ENCODE data around the gene S100A16. TPM values are rescaled to one million over a fixed set of nuclear protein-coding genes. Genes with fewer than 3 reads are reported as not detected.

Gene S100A16
- not detected in 2 replicates for total RNA-seq (2014; rRNA removed; shearing (Covaris generic); ENCODE audit: low replicate concordance)

GRCh38 chr1:153612755-153613331 lies at the start of gene S100A16:
Gene S100A16, minus strand, starts transcription at chr1:153613137. Its CDS starts 4,986 bp downstream, at chr1:153608151.
- Histone ChIP-seq H3K4me1 (ENCODE audit: low read length) (peaks cover under 1% of the 10 kb centered on the region; the same call in 1 of the 2 replicates), H3K27me3 (ENCODE audit: low read length) (no peaks in the 10 kb centered on the region), H3K79me2 (ENCODE audit: low read length) (no peaks in the 10 kb centered on the region), H2AFZ (ENCODE audit: low read length) (no peak within 1 kb of the TSS), H3K4me3 (ENCODE audit: low read length) (no peak within 1 kb of the TSS), H3K27ac (ENCODE audit: low read length) (no peak within 1 kb of the TSS), H3K9ac (ENCODE audit: low read length) (no peak within 1 kb of the TSS), H3K36me3 (ENCODE audit: insufficient read depth, low read length) (no peaks in the 10 kb centered on the region), H3K9me2 (replicated peaks; ENCODE audit: insufficient read depth, low read length) (no peaks in the 10 kb centered on the region), H3K9me3 (ENCODE audit: low read length) (no peaks in the 10 kb centered on the region), H4K20me1 (ENCODE audit: insufficient read depth, low read depth, low read length) (no peaks in the 10 kb centered on the region), H3K4me2 (ENCODE audit: low read depth, low read length, poor library complexity, severe bottlenecking) (no peak within 1 kb of the TSS)
- no peak for DNase-seq

GRCh38 chr1:153662269-153662668 lies 49.3 kb upstream of the S100A16 start:
- no peak overlapping the region for H2AFZ ChIP-seq (ENCODE audit: low read length)
- H3K9me3 ChIP-seq (ENCODE audit: low read length) = no peaks in the 10 kb centered on the region
- peaks cover 4% of the 10 kb centered on the region; the same call in 1 of the 2 replicates for H4K20me1 ChIP-seq (ENCODE audit: insufficient read depth, low read depth, low read length)
- no peaks in the 10 kb centered on the region for H3K9me2 ChIP-seq (replicated peaks; ENCODE audit: insufficient read depth, low read length)
- no peaks in the 10 kb centered on the region for H3K27me3 ChIP-seq (ENCODE audit: low read length)
- H3K27ac ChIP-seq (ENCODE audit: low read length) = no peak overlapping the region
- H3K36me3 ChIP-seq (ENCODE audit: insufficient read depth, low read length) = peaks cover 46% of the 10 kb centered on the region; the same call in 1 of the 2 replicates
- peaks cover 31% of the 10 kb centered on the region for H3K4me1 ChIP-seq (ENCODE audit: low read length)
- no peak overlapping the region for H3K4me3 ChIP-seq (ENCODE audit: low read length)
- no peak overlapping the region for H3K4me2 ChIP-seq (ENCODE audit: low read depth, low read length, poor library complexity, severe bottlenecking)
- peaks cover 13% of the 10 kb centered on the region for H3K79me2 ChIP-seq (ENCODE audit: low read length)
- no peak overlapping the region for H3K9ac ChIP-seq (ENCODE audit: low read length)
- DNase-seq = no peak

GRCh38 chr1:153661111-153661708 lies 48.3 kb upstream of the S100A16 start:
- DNase-seq = peak; percentile 62
- Histone ChIP-seq H3K27ac (ENCODE audit: low read length) (peak overlapping the region; percentile 32), H3K9me2 (replicated peaks; ENCODE audit: insufficient read depth, low read length) (no peaks in the 10 kb centered on the region), H3K79me2 (ENCODE audit: low read length) (peaks cover 13% of the 10 kb centered on the region), H3K9ac (ENCODE audit: low read length) (no peak overlapping the region), H3K4me3 (ENCODE audit: low read length) (no peak overlapping the region), H3K4me1 (ENCODE audit: low read length) (peaks cover 31% of the 10 kb centered on the region), H3K9me3 (ENCODE audit: low read length) (no peaks in the 10 kb centered on the region), H4K20me1 (ENCODE audit: insufficient read depth, low read depth, low read length) (peaks cover 4% of the 10 kb centered on the region; the same call in 1 of the 2 replicates), H2AFZ (ENCODE audit: low read length) (no peak overlapping the region), H3K4me2 (ENCODE audit: low read depth, low read length, poor library complexity, severe bottlenecking) (no peak overlapping the region), H3K36me3 (ENCODE audit: insufficient read depth, low read length) (peaks cover 36% of the 10 kb centered on the region; the same call in 1 of the 2 replicates), H3K27me3 (ENCODE audit: low read length) (no peaks in the 10 kb centered on the region)

GRCh38 chr1:153659656-153660055 lies 46.7 kb upstream of the S100A16 start:
- no peak for DNase-seq
- peaks cover 4% of the 10 kb centered on the region; the same call in 1 of the 2 replicates for H4K20me1 ChIP-seq (ENCODE audit: insufficient read depth, low read depth, low read length)
- H3K9ac ChIP-seq (ENCODE audit: low read length) = peak overlapping the region; percentile 84
- peak overlapping the region; percentile 91 for H3K4me2 ChIP-seq (ENCODE audit: low read depth, low read length, poor library complexity, severe bottlenecking)
- H3K36me3 ChIP-seq (ENCODE audit: insufficient read depth, low read length) = peaks cover 27% of the 10 kb centered on the region; the same call in 1 of the 2 replicates
- H3K4me1 ChIP-seq (ENCODE audit: low read length) = peaks cover 31% of the 10 kb centered on the region
- peak overlapping the region; percentile 84 for H3K4me3 ChIP-seq (ENCODE audit: low read length)
- H3K9me2 ChIP-seq (replicated peaks; ENCODE audit: insufficient read depth, low read length) = no peaks in the 10 kb centered on the region
- no peaks in the 10 kb centered on the region for H3K27me3 ChIP-seq (ENCODE audit: low read length)
- H2AFZ ChIP-seq (ENCODE audit: low read length) = no peak overlapping the region
- peaks cover 13% of the 10 kb centered on the region for H3K79me2 ChIP-seq (ENCODE audit: low read length)
- H3K27ac ChIP-seq (ENCODE audit: low read length) = no peak overlapping the region
- no peaks in the 10 kb centered on the region for H3K9me3 ChIP-seq (ENCODE audit: low read length)

GRCh38 chr1:153659175-153659534 lies 46.2 kb upstream of the S100A16 start:
- Histone ChIP-seq H3K79me2 (ENCODE audit: low read length) (peaks cover 13% of the 10 kb centered on the region), H3K4me1 (ENCODE audit: low read length) (peaks cover 31% of the 10 kb centered on the region), H2AFZ (ENCODE audit: low read length) (no peak overlapping the region), H3K9ac (ENCODE audit: low read length) (peak overlapping the region; percentile 84), H3K36me3 (ENCODE audit: insufficient read depth, low read length) (peaks cover 22% of the 10 kb centered on the region; the same call in 1 of the 2 replicates), H3K9me3 (ENCODE audit: low read length) (no peaks in the 10 kb centered on the region), H3K27me3 (ENCODE audit: low read length) (no peaks in the 10 kb centered on the region), H3K27ac (ENCODE audit: low read length) (no peak overlapping the region), H3K9me2 (replicated peaks; ENCODE audit: insufficient read depth, low read length) (no peaks in the 10 kb centered on the region), H3K4me2 (ENCODE audit: low read depth, low read length, poor library complexity, severe bottlenecking) (peak overlapping the region; percentile 91), H4K20me1 (ENCODE audit: insufficient read depth, low read depth, low read length) (peaks cover 4% of the 10 kb centered on the region; the same call in 1 of the 2 replicates), H3K4me3 (ENCODE audit: low read length) (peak overlapping the region; percentile 84)
- DNase-seq = no peak

GRCh38 chr1:153658400-153659174 lies 45.6 kb upstream of the S100A16 start, which contains the start of gene SNAPIN:
Gene SNAPIN, plus strand, starts transcription at chr1:153658703. Its CDS starts 41 bp downstream, at chr1:153658744.
- peak within 1 kb of the TSS; percentile 91 for H3K4me2 ChIP-seq (ENCODE audit: low read depth, low read length, poor library complexity, severe bottlenecking)
- H3K36me3 ChIP-seq (ENCODE audit: insufficient read depth, low read length) = peaks cover 18% of the 10 kb centered on the region; the same call in 1 of the 2 replicates
- H3K9me2 ChIP-seq (replicated peaks; ENCODE audit: insufficient read depth, low read length) = no peaks in the 10 kb centered on the region
- peak within 1 kb of the TSS; percentile 84 for H3K9ac ChIP-seq (ENCODE audit: low read length)
- H2AFZ ChIP-seq (ENCODE audit: low read length) = peak within 1 kb of the TSS; percentile 90
- DNase-seq = peak; percentile 95
- peaks cover 13% of the 10 kb centered on the region for H3K79me2 ChIP-seq (ENCODE audit: low read length)
- H3K9me3 ChIP-seq (ENCODE audit: low read length) = no peaks in the 10 kb centered on the region
- H4K20me1 ChIP-seq (ENCODE audit: insufficient read depth, low read depth, low read length) = peaks cover 4% of the 10 kb centered on the region; the same call in 1 of the 2 replicates
- H3K27ac ChIP-seq (ENCODE audit: low read length) = peak within 1 kb of the TSS; percentile 46; the same call in 1 of the 2 replicates
- peak within 1 kb of the TSS; percentile 84 for H3K4me3 ChIP-seq (ENCODE audit: low read length)
- no peaks in the 10 kb centered on the region for H3K27me3 ChIP-seq (ENCODE audit: low read length)
- H3K4me1 ChIP-seq (ENCODE audit: low read length) = peaks cover 31% of the 10 kb centered on the region

GRCh38 chr1:153655333-153655732 lies 42.4 kb upstream of the S100A16 start:
- Histone ChIP-seq H2AFZ (ENCODE audit: low read length) (no peak overlapping the region), H3K9ac (ENCODE audit: low read length) (no peak overlapping the region), H3K4me2 (ENCODE audit: low read depth, low read length, poor library complexity, severe bottlenecking) (no peak overlapping the region), H3K27ac (ENCODE audit: low read length) (no peak overlapping the region), H3K27me3 (ENCODE audit: low read length) (no peaks in the 10 kb centered on the region), H3K9me3 (ENCODE audit: low read length) (no peaks in the 10 kb centered on the region), H3K9me2 (replicated peaks; ENCODE audit: insufficient read depth, low read length) (no peaks in the 10 kb centered on the region), H4K20me1 (ENCODE audit: insufficient read depth, low read depth, low read length) (peaks cover 4% of the 10 kb centered on the region; the same call in 1 of the 2 replicates), H3K79me2 (ENCODE audit: low read length) (peaks cover 13% of the 10 kb centered on the region), H3K4me1 (ENCODE audit: low read length) (peaks cover 17% of the 10 kb centered on the region), H3K36me3 (ENCODE audit: insufficient read depth, low read length) (no peaks in the 10 kb centered on the region), H3K4me3 (ENCODE audit: low read length) (no peak overlapping the region)
- no peak for DNase-seq

Measured in Karpas-422 (cell line).